Stimulated activated CD8-positive, alpha-beta memory T cell treated with anti-CD3 and anti-CD28 coated beads, Interleukin-2, amount 100 ng/mL, for 48 hours (primary cell): ENCODE data around the gene NDOR1.

ENCODE experiments used
- DNase-seq, 2 donors: peaks; one replicate each; pipeline ENCODE4 v3.0.0-alpha.2; 2020; ENCODE audit warnings: low read depth in 2 of 2

NDOR1 gene

DNA sequence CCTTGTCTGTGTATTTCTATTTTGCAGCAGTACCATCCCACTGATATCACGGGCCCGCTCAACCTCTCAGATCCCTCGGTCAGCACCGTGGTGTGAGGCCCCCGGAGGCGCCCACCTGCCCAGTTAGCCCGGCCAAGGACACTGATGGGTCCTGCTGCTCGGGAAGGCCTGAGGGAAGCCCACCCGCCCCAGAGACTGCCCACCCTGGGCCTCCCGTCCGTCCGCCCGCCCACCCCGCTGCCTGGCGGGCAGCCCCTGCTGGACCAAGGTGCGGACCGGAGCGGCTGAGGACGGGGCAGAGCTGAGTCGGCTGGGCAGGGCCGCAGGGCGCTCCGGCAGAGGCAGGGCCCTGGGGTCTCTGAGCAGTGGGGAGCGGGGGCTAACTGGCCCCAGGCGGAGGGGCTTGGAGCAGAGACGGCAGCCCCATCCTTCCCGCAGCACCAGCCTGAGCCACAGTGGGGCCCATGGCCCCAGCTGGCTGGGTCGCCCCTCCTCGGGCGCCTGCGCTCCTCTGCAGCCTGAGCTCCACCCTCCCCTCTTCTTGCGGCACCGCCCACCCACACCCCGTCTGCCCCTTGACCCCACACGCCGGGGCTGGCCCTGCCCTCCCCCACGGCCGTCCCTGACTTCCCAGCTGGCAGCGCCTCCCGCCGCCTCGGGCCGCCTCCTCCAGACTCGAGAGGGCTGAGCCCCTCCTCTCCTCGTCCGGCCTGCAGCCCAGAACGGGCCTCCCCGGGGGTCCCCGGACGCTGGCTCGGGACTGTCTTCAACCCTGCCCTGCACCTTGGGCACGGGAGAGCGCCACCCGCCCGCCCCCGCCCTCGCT is 37.5 kb upstream of the NDOR1 start:
- no peak for DNase-seq

- no peak for DNase-seq
Measured at GRCh38 chr9:137168573-137168903, 37.0 kb upstream of the NDOR1 start.

- DNase-seq: no peak
Measured at GRCh38 chr9:137168904-137169856, 36.3 kb upstream of the NDOR1 start.

DNA sequence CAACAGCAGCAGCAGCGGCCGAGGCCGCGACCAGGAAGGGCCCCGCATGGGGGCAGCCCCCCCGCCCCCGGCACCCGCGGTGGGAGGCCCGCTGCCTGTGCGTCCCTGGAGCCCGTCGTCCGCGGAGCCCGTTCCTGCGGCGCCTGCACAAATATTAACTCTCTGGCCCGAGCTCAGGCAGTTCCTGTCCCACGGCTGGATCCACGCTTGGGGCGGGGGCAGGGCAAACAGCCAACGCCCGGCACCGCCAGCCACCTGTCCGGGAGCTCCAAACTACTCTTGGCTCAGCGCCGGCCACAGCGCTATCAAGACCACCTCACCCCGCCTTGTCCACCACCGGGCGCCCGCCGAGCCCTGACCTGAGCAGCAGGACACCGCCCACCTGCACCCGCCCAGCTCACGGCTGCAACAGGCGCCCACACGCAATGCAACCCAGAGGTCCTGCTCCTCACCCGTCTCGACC is 35.6 kb upstream of the NDOR1 start, which contains the start of gene LRRC26:
LRRC26 (minus strand) TSS at position 156 of the 463 bp plus-strand sequence; CDS start at position 48, 108 bp downstream.
- DNase-seq: no peak

- DNase-seq: no peak
Measured at GRCh38 chr9:137170486-137171148, 34.9 kb upstream of the NDOR1 start.

DNA sequence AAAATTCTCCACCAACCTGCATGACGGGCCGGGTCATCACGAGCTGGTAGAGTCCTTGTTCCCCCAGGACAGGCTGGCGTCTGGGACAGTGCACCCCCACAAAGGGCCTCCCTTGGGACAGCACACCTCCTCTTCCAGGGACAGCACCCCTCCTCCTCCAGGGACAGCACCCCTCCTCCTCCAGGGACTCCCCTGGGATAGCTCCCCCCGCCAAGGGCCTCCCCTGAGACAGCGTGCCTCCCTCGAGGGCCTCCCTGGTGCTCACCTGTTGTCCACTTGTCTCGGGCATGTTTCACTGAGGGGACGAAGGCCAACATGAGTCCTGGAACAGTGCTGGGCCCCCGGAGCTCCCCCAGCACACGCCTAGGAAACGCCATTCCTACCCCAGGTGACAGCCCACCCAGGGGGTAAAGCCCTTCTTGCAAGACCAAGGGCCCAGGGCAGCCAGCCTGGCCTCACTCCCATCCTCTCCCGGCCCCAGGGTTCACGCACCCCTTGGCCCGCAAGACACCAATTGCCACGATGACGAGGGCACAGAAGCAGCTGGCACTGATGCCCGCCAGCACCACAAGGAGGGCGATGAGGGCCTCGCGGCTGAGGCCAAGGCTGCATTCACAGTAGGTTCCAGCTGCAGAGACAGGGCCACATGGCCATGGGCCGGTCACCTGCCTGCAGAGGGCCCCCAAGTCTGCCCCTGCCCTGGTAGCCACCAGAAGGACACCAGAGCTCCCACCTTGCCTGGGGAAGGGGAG is 34.2 kb upstream of the NDOR1 start:
- DNase-seq: no peak

- DNase-seq: no peak
Measured at GRCh38 chr9:137172901-137173795, 32.4 kb upstream of the NDOR1 start.

GRCh38 chr9:137173796-137174664 is 31.5 kb upstream of the NDOR1 start:
- DNase-seq: no peak

DNA sequence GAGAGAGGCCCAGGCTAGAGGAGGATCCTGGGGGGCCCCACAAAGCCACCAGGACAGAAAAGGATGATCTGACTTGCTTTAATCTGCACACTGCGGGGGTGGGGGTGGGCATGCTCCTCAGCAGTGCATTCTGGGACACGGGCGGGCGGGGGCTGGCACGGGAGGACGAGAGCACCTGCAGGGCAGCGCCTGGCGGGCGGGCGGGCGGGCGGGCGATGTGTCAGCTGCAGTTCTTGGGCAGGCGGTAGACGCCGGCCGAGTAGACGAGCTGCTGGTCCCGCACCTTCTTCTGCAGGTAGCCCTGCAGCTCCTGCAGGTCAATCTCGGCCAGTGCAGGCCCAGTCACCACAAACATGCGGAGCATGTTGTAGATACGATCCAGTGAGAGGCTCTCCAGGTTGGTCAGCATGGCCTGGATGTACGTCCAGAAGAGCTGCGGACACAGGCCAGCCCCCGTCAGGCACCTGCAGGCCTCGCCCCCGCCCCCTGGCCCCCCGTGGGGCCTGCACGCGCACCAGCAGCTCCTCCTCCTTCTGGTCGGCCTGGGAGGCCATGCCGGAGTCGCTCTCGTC is 30.7 kb upstream of the NDOR1 start:
- DNase-seq: no peak

GRCh38 chr9:137175345-137175961 is 30.0 kb upstream of the NDOR1 start:
- DNase-seq: no peak

DNA sequence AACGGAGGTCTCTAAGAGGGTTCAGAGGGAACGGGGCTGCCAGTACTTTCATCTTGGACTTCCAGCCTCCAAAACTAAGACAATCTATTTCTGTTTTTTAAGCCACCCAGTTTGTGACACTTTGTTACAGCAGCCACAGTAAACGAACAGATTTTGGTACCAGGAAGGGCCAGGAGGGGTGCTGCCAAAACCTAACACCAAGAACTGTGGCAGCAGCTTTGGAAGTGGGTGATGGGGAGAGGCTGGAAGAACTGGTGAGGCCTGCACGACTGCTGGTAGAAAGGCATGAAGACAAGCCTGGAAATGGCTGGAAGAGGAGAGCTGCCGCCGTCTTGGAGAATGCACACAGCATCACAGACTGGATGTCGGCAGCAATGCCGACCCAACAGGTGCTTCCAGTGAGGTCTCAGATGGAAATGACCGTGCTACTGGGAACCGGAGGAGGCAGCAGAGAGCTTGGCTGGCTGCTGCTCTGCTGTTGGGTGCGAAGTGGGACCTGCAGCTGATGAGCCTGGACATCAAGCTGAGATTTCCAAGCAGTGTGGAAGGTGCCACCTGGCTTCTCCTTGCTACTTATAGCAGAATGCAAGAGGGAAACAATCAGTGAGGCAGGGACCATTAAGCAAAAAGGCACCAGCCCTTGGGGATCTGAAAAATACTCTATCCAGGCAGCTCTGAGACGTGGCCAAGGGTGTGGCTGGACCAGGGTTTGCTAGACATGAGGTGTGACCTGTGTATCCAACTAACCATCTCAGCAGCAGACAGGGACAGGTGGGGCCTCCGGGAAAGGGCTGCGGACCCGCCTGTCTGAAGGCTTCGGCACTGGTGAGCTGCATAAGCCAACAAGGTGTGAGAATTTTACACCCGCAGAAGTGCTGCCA is 29.0 kb upstream of the NDOR1 start:
- DNase-seq: no peak

GRCh38 chr9:137178201-137178938 is 27.1 kb upstream of the NDOR1 start:
- DNase-seq: no peak

DNA sequence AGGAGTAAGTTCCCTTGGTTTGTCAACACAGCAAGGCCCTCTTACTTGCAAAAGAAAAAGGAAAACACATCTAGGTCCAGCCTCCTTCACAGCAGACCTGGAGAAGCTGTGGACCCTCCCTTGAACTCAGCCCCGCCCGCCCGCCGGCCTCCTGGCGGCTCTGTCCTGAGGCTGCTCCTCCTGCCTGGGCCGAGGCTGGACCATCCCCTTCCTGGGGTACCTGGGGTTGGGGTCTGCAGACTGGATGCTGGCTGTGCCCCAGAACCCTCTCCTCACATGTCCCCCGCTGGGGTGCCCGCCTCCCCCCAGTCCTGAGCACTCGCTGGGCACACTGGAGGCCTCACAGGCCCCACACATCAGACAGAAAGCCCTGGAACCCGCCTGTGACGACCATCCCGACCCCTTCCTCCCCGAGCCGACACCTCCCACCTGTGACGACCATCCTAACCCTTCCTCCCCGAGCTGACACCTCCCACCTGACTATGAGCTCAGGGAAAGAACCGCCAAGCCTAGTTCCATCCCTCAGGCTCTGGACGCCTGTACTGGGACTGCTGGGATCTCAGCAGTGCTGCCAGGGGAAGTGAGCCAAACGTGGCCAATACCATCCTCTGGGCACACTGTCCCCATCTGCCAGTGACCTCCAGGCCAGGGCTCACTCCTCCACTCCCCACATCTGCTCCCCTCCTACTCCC is 26.4 kb upstream of the NDOR1 start:
- no peak for DNase-seq

DNA sequence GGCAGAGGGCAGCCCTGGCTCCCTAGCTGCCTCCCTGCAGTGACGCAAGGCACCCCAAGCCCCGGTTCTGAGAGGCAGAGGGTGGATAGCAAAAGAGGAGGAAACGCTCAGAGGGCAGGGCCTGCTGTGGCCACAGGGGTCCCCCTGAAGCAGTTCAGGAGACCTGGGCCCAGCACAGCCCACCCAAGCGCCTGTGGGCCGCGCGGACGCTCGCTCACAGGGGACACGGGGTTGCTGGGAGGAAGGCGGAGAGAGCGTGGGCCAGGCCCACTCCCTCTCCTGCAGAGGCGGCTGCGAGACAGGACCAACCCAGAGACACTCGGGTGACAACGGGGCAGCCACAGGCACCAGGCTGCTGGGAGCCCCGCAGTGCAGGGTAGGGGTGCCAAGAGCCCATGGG is 25.7 kb upstream of the NDOR1 start:
- DNase-seq: no peak

- DNase-seq: no peak
Measured at GRCh38 chr9:137180491-137180890, 25.0 kb upstream of the NDOR1 start.

- no peak for DNase-seq
Measured at GRCh38 chr9:137181680-137182079, 23.8 kb upstream of the NDOR1 start.
